OCI-LY1 (cell line): ENCODE measurements around the gene MYO1D.

ENCODE experiments used
- H2AFZ ChIP-seq: fragments of 200-600 bp; sonication (generic), shearing (Covaris generic); 2 replicates; pipeline ENCODE4 v1.6.0; 2014; ENCODE audit warnings: antibody characterized with exemption, mild to moderate bottlenecking, low read length
- H3F3A ChIP-seq: fragments of 200-600 bp; sonication (generic), shearing (Covaris generic); 2 replicates; pipeline ENCODE4 v1.6.0; 2014; ENCODE audit warnings: mild to moderate bottlenecking, antibody characterized with exemption, low read length, moderate library complexity; ENCODE audit not compliant: insufficient read depth
- H3K27ac ChIP-seq: fragments of 200-600 bp; sonication (generic); 2 replicates; pipeline ENCODE4 v1.5.1; 2014; ENCODE audit warnings: low read length, mixed run types, mild to moderate bottlenecking, low read depth; ENCODE audit not compliant: poor library complexity, severe bottlenecking
- H3K27me3 ChIP-seq: fragments of 200-600 bp; sonication (generic); 2 replicates; pipeline ENCODE4 v1.6.0; 2014; ENCODE audit warnings: antibody characterized with exemption, mild to moderate bottlenecking, low read length, moderate library complexity; ENCODE audit not compliant: insufficient read depth
- H3K36me3 ChIP-seq: fragments of 200-600 bp; sonication (generic); 2 replicates; pipeline ENCODE4 v1.6.1; 2014; ENCODE audit warnings: mild to moderate bottlenecking, antibody characterized with exemption, low read length, moderate library complexity, mixed read lengths; ENCODE audit not compliant: insufficient read depth
- H3K4me1 ChIP-seq: fragments of 200-600 bp; sonication (generic); 2 replicates; pipeline ENCODE4 v1.5.1; 2014; ENCODE audit warnings: mild to moderate bottlenecking, low read length, moderate library complexity; ENCODE audit not compliant: insufficient read depth, severe bottlenecking
- H3K4me2 ChIP-seq: fragments of 200-600 bp; sonication (generic), shearing (Covaris generic); 2 replicates; pipeline ENCODE4 v1.6.1; 2014; ENCODE audit warnings: low read length
- H3K4me3 ChIP-seq: fragments of 200-600 bp; sonication (generic); 2 replicates; pipeline ENCODE4 v1.5.1; 2014; ENCODE audit warnings: low read length, low read depth, mild to moderate bottlenecking, mixed read lengths; ENCODE audit not compliant: poor library complexity, severe bottlenecking
- H3K79me2 ChIP-seq: fragments of 200-600 bp; shearing (Covaris generic); 2 replicates; pipeline ENCODE4 v1.6.1; 2016; ENCODE audit warnings: mixed run types, low read length, mixed read lengths; ENCODE audit not compliant: insufficient read depth
- H3K9ac ChIP-seq: fragments of 200-600 bp; sonication (generic), shearing (Covaris generic); 2 replicates; pipeline ENCODE4 v1.6.1; 2014; ENCODE audit warnings: mild to moderate bottlenecking, low read length, mixed read lengths
- H3K9me2 ChIP-seq: fragments of 200-600 bp; sonication (generic), shearing (Covaris generic); 2 replicates; pipeline ENCODE4 v1.6.1; 2014; ENCODE audit warnings: low read depth, mild to moderate bottlenecking, low read length, mixed read lengths
- H3K9me3 ChIP-seq: fragments of 200-600 bp; shearing (Covaris generic); 2 replicates; pipeline ENCODE4 v1.6.1; 2014; ENCODE audit warnings: low read length, mixed read lengths
- H4K20me1 ChIP-seq: fragments of 200-600 bp; sonication (generic), shearing (Covaris generic); 2 replicates; pipeline ENCODE4 v1.6.0; 2016; ENCODE audit warnings: mild to moderate bottlenecking, low read length; ENCODE audit not compliant: insufficient read depth
- CTCF ChIP-seq: fragments of 200-600 bp; sonication (generic), shearing (Covaris generic); IDR thresholded peaks from 2 replicates; pipeline ENCODE4 v1.5.1; 2017; ENCODE audit warnings: mild to moderate bottlenecking, antibody characterized with exemption, low read length, moderate library complexity, mixed read lengths
- EZH2 ChIP-seq: fragments of 200-600 bp; sonication (generic), shearing (Covaris generic); IDR thresholded peaks from 2 replicates; pipeline ENCODE4 v1.8.0; 2017; ENCODE audit warnings: borderline replicate concordance, mixed run types, mild to moderate bottlenecking, antibody characterized with exemption, low read length, moderate library complexity, mixed read lengths

MYO1D gene

GRCh38 chr17:32552280-32552679, 324.6 kb downstream of the MYO1D start:
- Histone ChIP-seq H3F3A (no peaks in the 10 kb centered on the region), H3K36me3 (no peaks in the 10 kb centered on the region), H3K27ac (no peak overlapping the region), H3K4me3 (no peak overlapping the region), H3K9me2 (no peaks in the 10 kb centered on the region), H3K79me2 (no peaks in the 10 kb centered on the region), H3K9me3 (no peaks in the 10 kb centered on the region), H3K9ac (no peak overlapping the region), H3K4me1 (no peaks in the 10 kb centered on the region), H4K20me1 (no peaks in the 10 kb centered on the region), H3K4me2 (no peak overlapping the region), H2AFZ (no peak overlapping the region), H3K27me3 (no peaks in the 10 kb centered on the region)
- no peak for TF ChIP-seq CTCF
- TF ChIP-seq EZH2, result no peak

- H3K9me2 ChIP-seq, result no peaks in the 10 kb centered on the region
- no peak overlapping the region for H2AFZ ChIP-seq
- no peaks in the 10 kb centered on the region for H3K36me3 ChIP-seq
- no peaks in the 10 kb centered on the region for H3K27me3 ChIP-seq
- no peaks in the 10 kb centered on the region for H3K9me3 ChIP-seq
- H3F3A ChIP-seq, result no peaks in the 10 kb centered on the region
- no peak overlapping the region for H3K9ac ChIP-seq
- H3K4me2 ChIP-seq, result no peak overlapping the region
- no peaks in the 10 kb centered on the region for H3K4me1 ChIP-seq
- TF ChIP-seq CTCF (no peak), EZH2 (no peak)
- H3K79me2 ChIP-seq, result no peaks in the 10 kb centered on the region
- H3K27ac ChIP-seq, result no peak overlapping the region
- no peaks in the 10 kb centered on the region for H4K20me1 ChIP-seq
- no peak overlapping the region for H3K4me3 ChIP-seq
These were observed 325.6 kb downstream of the MYO1D start for GRCh38 chr17:32551186-32551955.

- Histone ChIP-seq H3K9me2 (no peaks in the 10 kb centered on the region), H4K20me1 (no peaks in the 10 kb centered on the region), H3K27ac (no peak overlapping the region), H3K4me1 (no peaks in the 10 kb centered on the region), H3K4me2 (no peak overlapping the region), H3K4me3 (no peak overlapping the region), H3F3A (no peaks in the 10 kb centered on the region), H3K9me3 (no peaks in the 10 kb centered on the region), H2AFZ (no peak overlapping the region), H3K36me3 (no peaks in the 10 kb centered on the region), H3K9ac (no peak overlapping the region), H3K27me3 (no peaks in the 10 kb centered on the region), H3K79me2 (no peaks in the 10 kb centered on the region)
- TF ChIP-seq EZH2 (no peak), CTCF (no peak)
These were observed 327.4 kb downstream of the MYO1D start for GRCh38 chr17:32549559-32549958.
